GM21825 (cell line): ENCODE data around the gene BPIFA3.

Source experiments
- ATAC-seq: cut with Tn5 transposase; IDR thresholded peaks from one replicate; pipeline ENCODE4 v1.9.1; 2021; ENCODE audit warnings: mild to moderate bottlenecking, moderate library complexity; ENCODE audit not compliant: unreplicated experiment

BPIFA3 gene

GRCh38 chr20:33211817-33212424 lies 5.2 kb upstream of the BPIFA3 start:
- no peak for ATAC-seq

GRCh38 chr20:33224399-33224798 lies 7.2 kb downstream of the BPIFA3 start:
- ATAC-seq: no peak

- ATAC-seq: no peak
Observed at GRCh38 chr20:33229843-33230242, 12.7 kb downstream of the BPIFA3 start.

- ATAC-seq: no peak
Observed at GRCh38 chr20:33231237-33231636, 14.1 kb downstream of the BPIFA3 start.

- ATAC-seq: no peak
Observed at GRCh38 chr20:33232486-33233072, 15.4 kb downstream of the BPIFA3 start.

- no peak for ATAC-seq
Observed at GRCh38 chr20:33233129-33233774, 16.1 kb downstream of the BPIFA3 start.

- ATAC-seq: no peak
Observed at GRCh38 chr20:33234050-33234449, 16.9 kb downstream of the BPIFA3 start.

GRCh38 chr20:33235696-33236095 lies 18.5 kb downstream of the BPIFA3 start, which contains the start of gene BPIFA1:
Gene BPIFA1, plus strand, starts transcription at chr20:33235996. Its CDS starts 1,716 bp downstream, at chr20:33237712.
- ATAC-seq: no peak

GRCh38 chr20:33236351-33236750 lies 19.2 kb downstream of the BPIFA3 start:
- no peak for ATAC-seq

GRCh38 chr20:33237989-33238388 lies 20.8 kb downstream of the BPIFA3 start:
- ATAC-seq: no peak

GRCh38 chr20:33239418-33239817 lies 22.3 kb downstream of the BPIFA3 start:
- no peak for ATAC-seq

- no peak for ATAC-seq
Observed at GRCh38 chr20:33239979-33240736, 23.0 kb downstream of the BPIFA3 start.

- no peak for ATAC-seq
Observed at GRCh38 chr20:33240923-33241322, 23.8 kb downstream of the BPIFA3 start.

- ATAC-seq: no peak
Observed at GRCh38 chr20:33242319-33243100, 25.4 kb downstream of the BPIFA3 start.

GRCh38 chr20:33246077-33246476 lies 28.9 kb downstream of the BPIFA3 start:
- no peak for ATAC-seq

GRCh38 chr20:33249456-33249855 lies 32.3 kb downstream of the BPIFA3 start:
- no peak for ATAC-seq

- no peak for ATAC-seq
Observed at GRCh38 chr20:33250666-33251065, 33.5 kb downstream of the BPIFA3 start.

GRCh38 chr20:33251496-33251895 lies 34.3 kb downstream of the BPIFA3 start:
- no peak for ATAC-seq

- no peak for ATAC-seq
Observed at GRCh38 chr20:33252460-33252859, 35.3 kb downstream of the BPIFA3 start.

- ATAC-seq: no peak
Observed at GRCh38 chr20:33255005-33255404, 37.9 kb downstream of the BPIFA3 start.

- no peak for ATAC-seq
Observed at GRCh38 chr20:33257237-33257636, 40.1 kb downstream of the BPIFA3 start.
